ENCODE measurements around the gene OR5H2.
"Not testable (repeated sequence)": the region's sequence is repeated elsewhere in the genome, so short reads cannot be mapped to it uniquely, and the experiment has no call there.

Gene OR5H2

GRCh38 chr3:98282205-98282604, at the start of gene OR5H2:
OR5H2 (plus strand) TSS chr3:98282505; CDS start chr3:98282903, 398 bp downstream.
- DNase-seq (ENCODE audit: low read depth): no peak

- DNase-seq (ENCODE audit: low read depth): no peak
Measured at GRCh38 chr3:98233468-98233867, 48.8 kb upstream of the OR5H2 start.

GRCh38 chr3:98240131-98240530, 42.2 kb upstream of the OR5H2 start:
- no peak for DNase-seq (ENCODE audit: low read depth)

GRCh38 chr3:98242155-98242554, 40.1 kb upstream of the OR5H2 start:
- DNase-seq (ENCODE audit: low read depth): no peak

GRCh38 chr3:98243843-98244242, 38.5 kb upstream of the OR5H2 start:
- DNase-seq (ENCODE audit: low read depth): no peak

- no peak for DNase-seq (ENCODE audit: low read depth)
Measured at GRCh38 chr3:98246142-98246541, 36.2 kb upstream of the OR5H2 start.

GRCh38 chr3:98256026-98256425, 26.3 kb upstream of the OR5H2 start:
- DNase-seq (ENCODE audit: low read depth): not testable (repeated sequence)

GRCh38 chr3:98259707-98260106, 22.6 kb upstream of the OR5H2 start:
- no peak for DNase-seq (ENCODE audit: low read depth)

- no peak for DNase-seq (ENCODE audit: low read depth)
Measured at GRCh38 chr3:98262046-98262445, 20.3 kb upstream of the OR5H2 start.

GRCh38 chr3:98263944-98264343, 18.4 kb upstream of the OR5H2 start, which contains the start of gene OR5H6:
OR5H6 (plus strand) TSS chr3:98264244; CDS start chr3:98264333, 89 bp downstream.
- no peak for DNase-seq (ENCODE audit: low read depth)

- no peak for DNase-seq (ENCODE audit: low read depth)
Measured at GRCh38 chr3:98269846-98270245, 12.5 kb upstream of the OR5H2 start.

GRCh38 chr3:98272126-98272525, 10.2 kb upstream of the OR5H2 start:
- no peak for DNase-seq (ENCODE audit: low read depth)

- no peak for DNase-seq (ENCODE audit: low read depth)
Measured at GRCh38 chr3:98274914-98275313, 7.4 kb upstream of the OR5H2 start.

- DNase-seq (ENCODE audit: low read depth): no peak
Measured at GRCh38 chr3:98290916-98291315, 8.6 kb downstream of the OR5H2 start.

GRCh38 chr3:98291332-98291957, 9.1 kb downstream of the OR5H2 start:
- DNase-seq (ENCODE audit: low read depth): no peak

- DNase-seq (ENCODE audit: low read depth): no peak
Measured at GRCh38 chr3:98322101-98322500, 39.8 kb downstream of the OR5H2 start.

- no peak for DNase-seq (ENCODE audit: low read depth)
Measured at GRCh38 chr3:98322686-98323085, 40.4 kb downstream of the OR5H2 start.

GRCh38 chr3:98323425-98323824, 41.1 kb downstream of the OR5H2 start:
- DNase-seq (ENCODE audit: low read depth): no peak

GRCh38 chr3:98325055-98325454, 42.8 kb downstream of the OR5H2 start:
- DNase-seq (ENCODE audit: low read depth): no peak

- no peak for DNase-seq (ENCODE audit: low read depth)
Measured at GRCh38 chr3:98326105-98326893, 44.0 kb downstream of the OR5H2 start.

- no peak for DNase-seq (ENCODE audit: low read depth)
Measured at GRCh38 chr3:98326945-98327344, 44.6 kb downstream of the OR5H2 start.

GRCh38 chr3:98328933-98329332, 46.6 kb downstream of the OR5H2 start:
- no peak for DNase-seq (ENCODE audit: low read depth)

GRCh38 chr3:98329392-98330124, 47.3 kb downstream of the OR5H2 start:
- peak; percentile 24 for DNase-seq (ENCODE audit: low read depth)

Data from fibroblast of gingiva (primary cell).